Stimulated activated CD8-positive, alpha-beta memory T cell treated with anti-CD3 and anti-CD28 coated beads, Interleukin-7, amount 100 ng/mL, for 24 hours (primary cell): Measurements from ENCODE around the gene ABHD4.
"Not testable (repeated sequence)": the region's sequence is repeated elsewhere in the genome, so short reads cannot be mapped to it uniquely, and the experiment has no call there.

Experiments
- DNase-seq: peaks from one replicate; pipeline ENCODE4 v3.0.0-alpha.2; 2020; ENCODE audit warnings: low read depth

Gene ABHD4

GRCh38 chr14:22589096-22589839 is 8.8 kb upstream of the ABHD4 start, which contains the start of gene DAD1:
Gene DAD1 (minus strand): TSS chr14:22589224. CDS start chr14:22589157, 67 bp downstream.
- peak; percentile 99 for DNase-seq

- no peak for DNase-seq
Observed at GRCh38 chr14:22593189-22593588, 4.9 kb upstream of the ABHD4 start.

- DNase-seq: no peak
Observed at GRCh38 chr14:22593601-22594000, 4.5 kb upstream of the ABHD4 start.

GRCh38 chr14:22594156-22594716 is 3.9 kb upstream of the ABHD4 start:
- DNase-seq: no peak

- DNase-seq: no peak
Observed at GRCh38 chr14:22596354-22596879, 1.7 kb upstream of the ABHD4 start.

GRCh38 chr14:22597265-22597664 is 835 bp upstream of the ABHD4 start:
- no peak for DNase-seq

- no peak for DNase-seq
Observed at GRCh38 chr14:22597771-22598098, 365 bp upstream of the ABHD4 start.

- no peak for DNase-seq
Observed at GRCh38 chr14:22598896-22599244, 770 bp downstream of the ABHD4 start.

- DNase-seq: no peak
Observed at GRCh38 chr14:22599349-22599748, 1.2 kb downstream of the ABHD4 start.

- DNase-seq: no peak
Observed at GRCh38 chr14:22600027-22600426, 1.9 kb downstream of the ABHD4 start.

- no peak for DNase-seq
Observed at GRCh38 chr14:22601456-22601855, 3.4 kb downstream of the ABHD4 start.

- DNase-seq: no peak
Observed at GRCh38 chr14:22601996-22602395, 3.9 kb downstream of the ABHD4 start.

GRCh38 chr14:22602862-22603261 is 4.8 kb downstream of the ABHD4 start:
- DNase-seq: no peak

- DNase-seq: no peak
Observed at GRCh38 chr14:22606380-22606779, 8.3 kb downstream of the ABHD4 start.

- no peak for DNase-seq
Observed at GRCh38 chr14:22607291-22607690, 9.2 kb downstream of the ABHD4 start.

- DNase-seq: no peak
Observed at GRCh38 chr14:22610931-22611330, 12.8 kb downstream of the ABHD4 start.

- DNase-seq: no peak
Observed at GRCh38 chr14:22613106-22613695, 15.1 kb downstream of the ABHD4 start.

GRCh38 chr14:22613736-22614239 is 15.7 kb downstream of the ABHD4 start:
- DNase-seq: no peak

- DNase-seq: no peak
Observed at GRCh38 chr14:22614240-22614799, 16.2 kb downstream of the ABHD4 start.

GRCh38 chr14:22615765-22616164 is 17.7 kb downstream of the ABHD4 start:
- DNase-seq: not testable (repeated sequence)

GRCh38 chr14:22622255-22622654 is 24.2 kb downstream of the ABHD4 start:
- DNase-seq: no peak

GRCh38 chr14:22623047-22623446 is 24.9 kb downstream of the ABHD4 start:
- no peak for DNase-seq

GRCh38 chr14:22626590-22626989 is 28.5 kb downstream of the ABHD4 start:
- no peak for DNase-seq
